NT2/D1 (cell line): ENCODE data around the gene FIGNL2.

ENCODE experiments used
- DNase-seq: peaks from one replicate; pipeline ENCODE4 v3.0.0-alpha.2; 2011; ENCODE audit warnings: low read depth, low spot score
- H3K27me3 ChIP-seq: 2 replicates; pipeline ENCODE4 v1.6.0; 2011; ENCODE audit warnings: mild to moderate bottlenecking; ENCODE audit not compliant: insufficient read length, insufficient read depth
- H3K36me3 ChIP-seq: 2 replicates; pipeline ENCODE4 v1.6.1; 2011; ENCODE audit warnings: mild to moderate bottlenecking, low read length, mixed read lengths; ENCODE audit not compliant: insufficient read depth, insufficient read length
- H3K4me1 ChIP-seq: 2 replicates; pipeline ENCODE4 v1.5.1; 2011; ENCODE audit not compliant: insufficient read depth, insufficient read length
- H3K4me3 ChIP-seq: 2 replicates; pipeline ENCODE4 v1.5.1; 2011; ENCODE audit warnings: low read depth; ENCODE audit not compliant: insufficient read length
- H3K9ac ChIP-seq: 2 replicates; pipeline ENCODE4 v1.6.0; 2011; ENCODE audit warnings: low read depth; ENCODE audit not compliant: insufficient read length
- H3K9me3 ChIP-seq: 2 replicates; pipeline ENCODE4 v1.5.1; 2011; ENCODE audit warnings: mild to moderate bottlenecking, low read length; ENCODE audit not compliant: insufficient read depth
- SUZ12 ChIP-seq: IDR thresholded peaks from 2 replicates; pipeline ENCODE4 v1.6.1; 2011; ENCODE audit not compliant: insufficient read length, insufficient read depth; ENCODE audit errors: extremely low read depth
- YY1 ChIP-seq: IDR thresholded peaks from 2 replicates; pipeline ENCODE4 v1.6.1; 2011; ENCODE audit not compliant: insufficient read length, insufficient read depth
- ZNF274 ChIP-seq: IDR thresholded peaks from 2 replicates; pipeline ENCODE4 v1.6.1; 2011; ENCODE audit warnings: mild to moderate bottlenecking, low read depth, low read length

Gene FIGNL2

GRCh38 chr12:51817027-51817953 is 31.2 kb downstream of the FIGNL2 start:
- no peak overlapping the region for H3K4me3 ChIP-seq
- peaks cover 9% of the 10 kb centered on the region for H3K4me1 ChIP-seq
- peaks cover 5% of the 10 kb centered on the region for H3K36me3 ChIP-seq
- DNase-seq: no peak
- H3K9ac ChIP-seq: no peak overlapping the region
- TF ChIP-seq YY1 (no peak), SUZ12 (no peak)
- peaks cover 16% of the 10 kb centered on the region; the same call in 1 of the 2 replicates for H3K9me3 ChIP-seq
- peaks cover 28% of the 10 kb centered on the region for H3K27me3 ChIP-seq

- no peak for TF ChIP-seq ZNF274
- TF ChIP-seq SUZ12: no peak
- no peak for TF ChIP-seq YY1
- no peak for DNase-seq
- H3K9ac ChIP-seq: no peak overlapping the region
- H3K27me3 ChIP-seq: peaks cover 28% of the 10 kb centered on the region
- peaks cover 10% of the 10 kb centered on the region for H3K4me1 ChIP-seq
- H3K9me3 ChIP-seq: peaks cover 12% of the 10 kb centered on the region; the same call in 1 of the 2 replicates
- H3K36me3 ChIP-seq: no peaks in the 10 kb centered on the region
- peak overlapping the region; percentile 63 for H3K4me3 ChIP-seq
These were observed 32.9 kb downstream of the FIGNL2 start for GRCh38 chr12:51815571-51815970.

DNA sequence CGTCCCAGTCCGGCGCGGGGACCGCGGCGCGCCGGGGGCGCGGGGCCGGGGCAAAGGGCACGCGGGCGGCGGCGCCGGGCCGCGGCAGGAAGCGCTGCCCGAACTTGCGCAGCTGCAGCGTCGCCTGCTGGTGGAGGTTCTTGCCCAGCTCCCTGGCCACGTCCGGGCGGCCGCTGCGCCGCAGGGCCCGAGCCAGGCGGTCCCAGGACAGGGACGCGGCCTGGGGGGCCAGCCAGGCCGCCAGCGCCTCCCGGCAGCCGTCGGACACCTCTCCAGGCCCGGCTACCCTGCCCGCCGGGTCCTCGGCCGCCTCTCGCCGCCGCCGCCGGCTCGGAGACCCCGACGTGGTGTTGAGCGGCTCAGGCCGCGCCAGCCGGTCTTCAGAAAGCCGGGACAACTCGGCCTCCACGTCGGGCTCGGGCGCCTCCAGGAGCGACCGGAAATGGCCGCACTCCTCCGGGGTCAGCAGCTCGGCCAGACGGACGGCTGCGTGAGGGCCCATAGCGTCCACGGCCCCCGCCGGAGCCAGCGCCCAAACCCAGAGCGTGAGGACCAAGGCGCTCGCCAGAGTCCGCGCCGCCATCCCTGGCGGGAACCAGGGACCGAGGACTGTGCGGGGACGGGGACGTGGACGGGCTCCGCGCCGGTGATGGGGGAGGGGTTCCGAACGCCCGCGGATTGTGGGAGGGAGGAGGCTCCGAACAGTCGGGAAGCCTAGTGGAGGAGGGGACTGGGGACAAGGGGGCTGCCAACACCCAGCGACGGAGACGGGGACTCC is 34.0 kb downstream of the FIGNL2 start:
- DNase-seq: peak; percentile 72
- H3K36me3 ChIP-seq: no peaks in the 10 kb centered on the region
- H3K9ac ChIP-seq: peak overlapping the region; percentile 86
- H3K4me1 ChIP-seq: peaks cover 10% of the 10 kb centered on the region
- H3K9me3 ChIP-seq: 0 out of 2 replicates have a peak, but pooled peaks cover 3% of the 10 kb centered on the region
- peaks cover 25% of the 10 kb centered on the region for H3K27me3 ChIP-seq
- H3K4me3 ChIP-seq: peak overlapping the region; percentile 63
- TF ChIP-seq SUZ12 (no peak), YY1 (no peak), ZNF274 (no peak)

DNA sequence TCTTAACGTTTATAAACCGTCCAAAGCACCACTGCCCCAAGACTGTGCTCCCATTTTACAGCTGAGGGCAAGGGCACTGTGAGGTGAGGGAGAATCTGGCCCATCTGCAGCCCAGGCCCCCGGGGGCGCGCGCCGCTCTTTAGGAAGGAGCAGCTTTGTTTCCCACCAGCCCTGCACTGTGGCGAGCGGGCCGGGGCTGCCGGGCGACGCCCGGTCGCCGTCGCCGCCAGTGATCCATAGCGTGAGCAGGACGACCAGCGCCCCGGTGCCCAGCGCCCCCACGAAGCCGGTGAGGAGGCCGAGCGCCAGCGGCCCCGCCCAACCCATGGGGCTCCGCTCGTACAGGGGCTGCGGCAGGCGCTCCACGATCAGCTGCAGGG is 34.6 kb downstream of the FIGNL2 start:
- peaks cover 10% of the 10 kb centered on the region for H3K4me1 ChIP-seq
- H3K27me3 ChIP-seq: peaks cover 25% of the 10 kb centered on the region
- no peak for DNase-seq
- peak overlapping the region; percentile 63 for H3K4me3 ChIP-seq
- no peaks in the 10 kb centered on the region for H3K9me3 ChIP-seq
- no peaks in the 10 kb centered on the region for H3K36me3 ChIP-seq
- TF ChIP-seq SUZ12: no peak
- TF ChIP-seq ZNF274: no peak
- no peak for TF ChIP-seq YY1
- H3K9ac ChIP-seq: peak overlapping the region; percentile 86

GRCh38 chr12:51812871-51813270 is 35.6 kb downstream of the FIGNL2 start:
- no peaks in the 10 kb centered on the region for H3K9me3 ChIP-seq
- no peak for TF ChIP-seq ZNF274
- TF ChIP-seq SUZ12: no peak
- TF ChIP-seq YY1: no peak
- no peak overlapping the region for H3K4me3 ChIP-seq
- no peak overlapping the region for H3K9ac ChIP-seq
- H3K4me1 ChIP-seq: peaks cover 8% of the 10 kb centered on the region
- DNase-seq: no peak
- H3K27me3 ChIP-seq: peaks cover 25% of the 10 kb centered on the region
- H3K36me3 ChIP-seq: no peaks in the 10 kb centered on the region

DNA sequence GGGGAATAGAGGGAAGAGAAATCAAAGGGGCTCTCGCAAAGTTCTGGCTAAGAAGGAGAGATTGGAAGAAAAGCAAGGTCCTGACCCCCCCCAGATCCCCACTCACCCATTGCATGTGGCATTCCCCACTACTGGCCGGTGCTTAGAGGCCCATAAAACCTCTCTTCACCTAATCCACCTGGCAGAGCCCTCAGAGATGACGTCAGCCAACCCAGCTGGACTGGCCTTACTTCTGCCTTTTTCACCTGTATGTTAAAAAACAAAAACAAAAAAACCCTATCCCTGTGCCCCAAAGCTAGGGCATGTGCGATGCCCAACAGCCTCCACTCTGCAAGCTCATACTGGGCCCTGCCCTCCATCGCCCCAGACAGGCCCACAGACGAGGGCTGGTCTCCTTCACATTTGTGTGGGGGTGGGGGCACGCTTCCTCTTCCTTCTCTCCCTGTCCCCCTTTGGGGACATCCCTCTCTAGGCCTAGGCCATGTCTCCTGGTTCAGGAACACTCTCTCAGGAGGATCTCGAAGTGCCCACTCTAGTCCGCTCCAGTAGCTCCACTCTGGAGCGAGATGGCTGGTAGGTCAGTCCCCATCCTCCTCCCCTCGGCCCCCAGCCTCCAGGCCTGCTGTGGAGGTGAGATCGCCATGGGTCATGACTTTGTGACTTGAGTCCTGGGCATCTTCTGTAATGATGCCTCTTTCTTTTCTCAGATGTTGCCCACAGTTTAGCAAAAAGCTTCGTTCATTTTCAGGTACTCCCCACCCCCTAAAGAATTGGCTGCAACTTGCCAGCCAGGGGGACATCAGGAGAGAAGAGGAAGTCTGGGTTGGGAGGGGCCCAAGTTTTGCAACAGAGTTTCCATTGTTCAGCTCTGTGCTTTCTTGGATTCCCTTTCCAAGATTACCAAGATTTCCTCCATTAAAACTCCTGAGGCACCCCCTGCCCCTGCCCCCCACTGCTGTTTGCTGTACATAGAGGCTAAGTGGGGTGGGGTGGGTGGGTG is 37.0 kb downstream of the FIGNL2 start:
- Histone ChIP-seq H3K4me3 (no peak overlapping the region), H3K36me3 (peaks cover under 1% of the 10 kb centered on the region), H3K27me3 (peaks cover 25% of the 10 kb centered on the region), H3K9ac (no peak overlapping the region), H3K4me1 (peaks cover 7% of the 10 kb centered on the region), H3K9me3 (no peaks in the 10 kb centered on the region)
- no peak for DNase-seq
- TF ChIP-seq SUZ12 (no peak), ZNF274 (no peak), YY1 (no peak)
